ENCODE results near the gene EHD2. TPM values are rescaled to one million over a fixed set of nuclear protein-coding genes. Genes with fewer than 3 reads are reported as not detected.
"Not testable (repeated sequence)": the region's sequence is repeated elsewhere in the genome, so short reads cannot be mapped to it uniquely, and the experiment has no call there.

The EHD2 gene
- polyA plus RNA-seq, 12 donors = 83.7 to 146 (median 105) TPM; not detected in 1

GRCh38 chr19:47707135-47707925, 5.9 kb upstream of the EHD2 start:
- DNase-seq = peak; percentile 51

- no peak for DNase-seq
Observed at GRCh38 chr19:47711652-47712242, 1.5 kb upstream of the EHD2 start.

- DNase-seq = no peak
Observed at GRCh38 chr19:47714339-47714738, 1.1 kb downstream of the EHD2 start.

- not testable (repeated sequence) for DNase-seq
Observed at GRCh38 chr19:47714855-47715254, 1.6 kb downstream of the EHD2 start.

- no peak for DNase-seq
Observed at GRCh38 chr19:47716270-47716937, 3.2 kb downstream of the EHD2 start.

GRCh38 chr19:47718415-47719046, 5.3 kb downstream of the EHD2 start:
- not testable (repeated sequence) for DNase-seq

- DNase-seq = peak; percentile 96
Observed at GRCh38 chr19:47719047-47719859, 6.0 kb downstream of the EHD2 start.

GRCh38 chr19:47720669-47721422, 7.6 kb downstream of the EHD2 start:
- DNase-seq = no peak

- DNase-seq = peak; percentile 48
Observed at GRCh38 chr19:47723581-47723940, 10.3 kb downstream of the EHD2 start.

- DNase-seq = no peak
Observed at GRCh38 chr19:47725759-47726401, 12.7 kb downstream of the EHD2 start.

- no peak for DNase-seq
Observed at GRCh38 chr19:47726467-47726866, 13.2 kb downstream of the EHD2 start.

GRCh38 chr19:47728295-47728694, 15.1 kb downstream of the EHD2 start:
- DNase-seq = not testable (repeated sequence)

- peak; percentile 45 for DNase-seq
Observed at GRCh38 chr19:47729468-47729798, 16.2 kb downstream of the EHD2 start.

- no peak for DNase-seq
Observed at GRCh38 chr19:47729799-47730520, 16.7 kb downstream of the EHD2 start.

- DNase-seq = no peak
Observed at GRCh38 chr19:47730521-47730889, 17.3 kb downstream of the EHD2 start.

- no peak for DNase-seq
Observed at GRCh38 chr19:47730910-47731309, 17.7 kb downstream of the EHD2 start.

GRCh38 chr19:47735131-47735530, 21.9 kb downstream of the EHD2 start:
- DNase-seq = no peak

- DNase-seq = no peak
Observed at GRCh38 chr19:47740866-47741519, 27.8 kb downstream of the EHD2 start.

GRCh38 chr19:47741544-47742140, 28.4 kb downstream of the EHD2 start:
- DNase-seq = no peak
